Activated CD4-positive, alpha-beta T cell treated with anti-CD3 and anti-CD28 coated beads, Interleukin-2, Interleukin-4, amounts not matched to agents 100 ng/mL and 50 ng/mL, durations not matched to agents 16 hours and 8 hours (primary cell): ENCODE data around the gene GLDN.

Experiments
- DNase-seq: peaks from one replicate; pipeline ENCODE4 v3.0.0-alpha.2; 2020; ENCODE audit warnings: low spot score

Gene GLDN

DNA sequence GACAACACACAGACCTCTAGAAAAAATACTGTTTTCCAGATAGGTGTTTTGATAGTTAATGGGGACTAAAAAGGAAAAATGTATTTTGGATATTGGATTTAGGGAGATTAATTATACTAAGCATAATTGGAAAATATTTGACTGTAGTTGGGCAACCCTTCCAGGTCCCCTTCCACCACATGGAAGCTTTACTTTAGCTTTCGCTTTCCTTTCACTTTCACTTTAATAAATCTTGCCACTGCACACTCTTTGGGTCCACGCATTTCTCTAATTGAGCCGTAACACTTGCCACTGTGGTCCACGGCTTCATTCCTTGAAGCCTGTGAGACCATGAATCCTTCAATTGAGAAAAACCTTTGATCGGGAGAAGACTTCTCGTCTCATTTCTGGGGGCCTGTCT lies 15.5 kb downstream of the GLDN start:
- no peak for DNase-seq

DNA sequence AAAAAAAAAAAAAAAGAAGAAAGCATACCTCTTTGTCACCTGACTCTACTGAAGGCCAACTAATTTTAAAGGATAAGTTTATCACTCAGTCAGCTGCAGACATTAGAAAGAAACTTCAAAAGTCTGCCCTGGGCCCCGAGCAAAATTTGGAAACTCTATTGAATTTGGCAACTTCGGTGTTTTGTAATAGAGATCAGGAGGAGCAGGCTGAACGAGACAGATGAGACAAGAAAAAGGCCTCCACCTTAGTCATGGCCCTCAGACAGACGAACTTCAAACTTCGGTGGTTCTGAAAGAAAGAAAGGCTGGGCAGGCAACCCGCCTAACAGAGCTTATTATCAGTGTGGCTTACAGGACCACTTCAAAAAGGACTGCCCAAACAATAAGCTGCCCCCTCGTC lies 18.5 kb downstream of the GLDN start:
- no peak for DNase-seq

DNA sequence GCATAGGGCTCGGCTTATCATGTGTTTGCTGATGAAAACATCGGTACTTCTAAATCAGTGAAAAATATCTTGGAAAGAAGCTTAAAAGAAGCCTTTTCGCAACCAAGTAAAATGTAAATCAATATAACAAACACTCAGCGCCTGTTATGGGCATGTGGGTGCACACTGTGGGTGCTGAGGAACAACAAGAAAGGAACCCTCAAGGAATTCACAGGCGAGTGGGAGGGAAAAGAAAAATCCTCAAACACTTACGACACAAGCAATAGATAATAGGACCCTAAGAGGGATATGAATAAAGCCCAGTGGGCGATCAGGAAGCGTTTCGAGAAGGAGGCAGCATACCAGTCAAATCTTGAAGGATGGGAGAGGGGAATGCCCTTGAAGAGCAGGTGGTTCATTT lies 21.9 kb downstream of the GLDN start:
- no peak for DNase-seq

DNA sequence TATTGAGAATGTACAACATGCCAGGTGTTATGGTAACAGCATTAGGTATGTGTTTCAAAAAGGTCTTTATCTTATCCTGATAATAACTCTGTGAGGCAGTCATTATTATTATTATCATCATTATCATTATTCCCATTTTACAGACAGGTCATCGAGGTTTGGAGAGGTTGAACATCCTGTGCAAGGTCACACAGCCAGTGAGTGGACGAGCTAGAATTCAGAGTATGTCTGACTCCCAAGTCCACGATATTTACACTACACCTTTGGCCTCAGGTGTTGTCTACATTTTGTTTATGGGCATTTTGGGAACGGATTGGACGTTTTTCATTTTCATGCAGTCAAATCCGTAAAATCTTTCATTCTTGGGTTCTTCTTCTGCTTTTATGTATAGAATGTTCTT lies 24.0 kb downstream of the GLDN start:
- DNase-seq = no peak

DNA sequence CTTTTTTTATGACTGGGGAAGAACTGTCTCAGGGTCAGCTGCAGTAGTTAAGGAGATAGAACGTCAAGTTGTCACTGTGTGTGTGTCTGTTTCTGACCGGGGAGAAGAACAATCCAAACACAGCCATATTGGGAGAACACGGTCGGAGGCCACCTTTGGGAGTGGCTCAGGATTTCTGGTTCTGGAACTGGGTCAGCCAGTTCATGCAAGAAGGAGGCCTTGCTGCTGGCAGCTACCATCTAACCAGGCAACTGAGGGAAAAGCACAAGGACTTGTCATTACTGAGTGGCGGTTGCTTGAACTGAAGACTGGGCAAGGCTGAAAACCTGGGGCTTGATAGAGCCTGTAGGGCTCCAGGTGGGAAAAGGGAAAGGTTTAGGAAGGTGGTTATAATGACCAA lies 24.6 kb downstream of the GLDN start:
- no peak for DNase-seq

DNA sequence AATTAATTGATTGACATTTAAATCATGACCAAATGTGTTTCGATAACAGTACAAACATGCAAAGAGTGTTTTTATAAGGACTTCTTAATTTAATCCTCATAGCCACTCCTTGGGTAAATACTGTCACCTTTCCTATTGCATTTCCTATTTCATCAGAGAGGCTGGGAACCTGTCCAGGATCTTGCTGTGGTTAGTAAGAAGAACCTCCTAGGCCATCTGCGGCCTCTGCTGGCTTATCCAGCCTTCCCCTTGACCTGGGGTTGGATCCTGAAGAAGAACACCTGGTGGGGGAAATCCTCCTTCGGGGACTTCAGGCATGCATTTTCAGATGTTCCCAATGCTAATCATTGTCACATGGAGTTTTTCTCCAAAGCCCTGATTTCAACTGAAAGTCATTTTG lies 25.5 kb downstream of the GLDN start:
- no peak for DNase-seq

DNA sequence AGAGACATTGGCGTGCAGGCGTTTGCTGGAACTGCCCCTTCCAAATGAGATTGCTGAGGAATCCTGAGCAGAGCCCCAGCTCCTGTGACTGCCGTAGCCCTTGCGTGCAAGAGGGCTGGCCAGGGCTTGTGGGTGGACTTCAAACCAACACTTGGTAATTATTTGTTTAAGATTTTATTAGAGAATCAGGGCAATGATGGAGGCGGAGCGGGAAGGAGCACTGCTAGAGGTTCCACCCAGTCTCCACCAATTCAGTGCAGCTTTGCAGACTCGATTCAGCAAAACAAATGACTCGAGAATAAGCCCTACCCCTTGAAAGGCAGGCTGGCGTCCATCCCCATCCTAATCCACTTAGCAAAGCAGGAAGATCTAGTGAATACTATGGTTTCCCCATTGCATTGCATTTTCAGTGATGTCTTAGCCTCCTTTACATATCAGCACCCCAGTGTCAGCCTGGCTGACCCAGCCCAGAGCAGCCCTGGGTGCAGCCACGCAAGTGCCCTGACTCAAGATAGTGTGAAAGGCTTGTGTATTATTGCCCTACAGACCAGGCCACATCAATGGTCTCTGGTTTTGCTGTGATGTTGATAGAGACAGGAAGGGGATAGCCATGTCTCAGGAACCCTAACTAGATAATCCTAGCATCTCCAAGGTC lies 26.0 kb downstream of the GLDN start:
- no peak for DNase-seq

DNA sequence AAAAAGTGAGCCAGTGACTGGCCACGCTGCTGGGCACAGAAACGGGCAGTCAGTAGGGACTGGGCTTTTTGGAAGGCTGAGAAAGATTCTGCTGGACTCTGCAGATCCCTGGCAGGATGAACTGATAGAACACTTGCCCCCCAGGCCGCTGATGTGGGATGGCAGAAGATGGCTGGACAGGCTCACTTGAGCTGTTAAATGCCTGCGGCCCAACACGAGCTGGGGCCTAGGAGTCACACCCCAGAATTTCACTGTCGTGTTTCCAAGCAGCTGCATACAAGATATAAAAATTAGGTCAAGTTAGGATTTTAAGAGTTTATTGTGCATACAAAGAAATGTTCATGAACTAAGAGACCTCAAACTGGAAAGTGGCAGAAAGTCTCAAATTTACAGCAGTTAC lies 26.9 kb downstream of the GLDN start:
- DNase-seq = no peak

DNA sequence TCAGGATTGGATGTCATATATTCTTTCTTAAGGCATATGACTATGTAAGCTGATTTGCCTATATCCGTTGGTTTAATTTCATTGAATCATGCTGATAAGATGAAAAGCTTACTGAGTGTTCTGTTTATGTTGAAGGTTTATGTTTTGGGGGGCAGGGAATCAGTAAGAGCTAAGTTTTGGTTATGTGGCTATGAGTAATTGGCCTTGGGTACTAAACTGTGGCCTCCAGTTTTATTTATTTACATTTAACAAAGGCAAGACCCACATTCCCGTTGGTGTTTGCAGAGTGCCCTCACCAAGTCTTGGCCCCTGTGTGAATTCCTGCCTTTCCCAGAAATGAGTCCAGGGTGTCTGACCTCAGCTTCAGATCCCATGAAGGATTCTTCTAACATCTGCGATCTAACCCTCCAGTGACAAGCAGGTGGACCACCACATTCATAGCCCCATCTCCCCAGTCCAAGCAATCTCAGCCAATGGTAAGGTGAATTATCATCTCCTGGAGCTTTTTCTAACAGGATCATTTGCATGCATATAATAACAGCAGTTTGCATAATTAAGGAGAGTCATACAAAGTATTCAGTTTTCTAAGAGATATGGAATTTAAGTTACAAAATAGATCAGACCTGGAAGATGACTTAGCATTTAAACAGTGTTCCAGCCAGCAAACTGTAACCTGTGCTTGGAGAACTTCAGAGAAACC lies 27.4 kb downstream of the GLDN start:
- no peak for DNase-seq

DNA sequence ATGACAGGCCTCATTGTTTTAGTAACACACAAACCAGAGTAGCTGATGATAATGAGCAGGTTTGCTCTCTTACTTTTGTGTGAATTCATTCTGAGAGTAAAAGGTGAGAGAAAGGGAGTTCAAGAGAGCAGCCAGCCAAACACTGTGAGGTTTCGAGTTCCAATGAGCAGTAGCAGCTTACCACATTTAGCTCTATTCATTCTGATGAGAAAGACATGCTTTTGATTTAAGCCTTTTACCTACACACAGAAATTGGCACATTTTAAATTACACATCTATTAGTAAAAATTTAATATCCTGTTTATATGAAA lies 28.0 kb downstream of the GLDN start:
- DNase-seq = no peak

DNA sequence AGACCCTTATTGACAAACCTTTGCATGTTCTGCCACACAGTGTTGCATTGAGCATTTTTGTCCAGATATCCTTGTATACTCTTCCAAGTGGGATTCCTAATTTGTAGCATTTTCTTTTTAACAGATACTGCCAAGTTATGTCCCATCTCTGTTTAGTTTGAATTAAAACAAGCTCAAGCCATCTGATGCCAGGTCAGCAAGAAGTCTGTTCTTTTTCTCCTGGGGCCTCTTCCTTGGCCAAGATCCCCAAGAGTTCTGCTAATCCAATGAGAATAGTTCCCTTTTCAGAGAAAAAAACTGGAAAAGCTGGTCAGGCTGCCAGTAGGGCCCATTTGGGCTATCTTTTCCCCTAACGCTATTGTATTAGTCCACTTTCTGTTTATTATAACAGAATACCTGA lies 29.8 kb downstream of the GLDN start:
- no peak for DNase-seq

DNA sequence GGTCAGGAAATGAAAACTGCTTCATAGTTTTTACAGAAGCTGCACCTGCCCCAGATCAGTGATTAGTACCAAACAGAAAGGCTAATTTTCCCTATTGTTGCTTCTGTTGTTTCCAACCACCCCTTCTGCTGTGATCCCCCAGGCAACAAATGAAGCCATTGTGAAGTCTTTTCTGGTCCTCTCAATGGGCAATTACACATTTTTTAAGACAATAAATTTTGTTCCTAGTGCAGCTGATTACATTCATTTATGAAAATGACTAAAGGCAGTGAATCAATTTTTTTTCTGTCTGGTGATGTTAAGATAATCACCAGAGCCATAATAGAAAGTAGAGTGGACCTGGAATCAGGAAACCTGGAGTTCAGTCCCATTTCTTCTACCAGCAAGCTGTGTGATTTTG lies 32.7 kb downstream of the GLDN start:
- DNase-seq = no peak

DNA sequence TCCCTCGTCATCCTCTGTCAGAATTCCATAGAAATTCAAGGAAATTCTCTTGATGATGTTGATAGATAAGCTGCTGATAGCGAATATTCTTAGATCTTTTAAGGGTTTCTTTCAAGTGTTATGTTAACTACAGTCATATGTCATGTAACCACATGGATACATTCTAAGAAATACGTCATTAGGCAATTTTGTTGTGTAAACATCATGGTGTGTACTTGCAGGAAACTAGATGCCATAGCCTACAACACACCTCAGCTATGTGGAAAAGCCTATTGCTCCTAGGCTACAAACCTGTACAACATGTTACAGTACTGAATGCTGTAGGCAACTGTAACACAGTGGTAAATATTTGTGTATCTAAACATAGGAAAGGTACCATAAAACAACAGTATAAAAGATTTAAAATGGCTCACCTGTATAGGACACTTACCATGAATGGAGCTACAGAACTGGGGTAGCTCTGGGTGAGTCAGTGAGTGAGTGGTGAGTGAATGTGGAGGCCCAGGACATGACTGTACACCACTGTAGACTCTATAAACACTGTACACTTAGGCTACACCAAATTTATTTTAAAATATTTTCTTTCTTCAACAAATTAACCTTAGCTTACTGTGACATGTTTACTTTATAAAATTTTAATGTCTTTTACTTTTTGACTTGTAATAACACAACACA lies 34.6 kb downstream of the GLDN start:
- no peak for DNase-seq

DNA sequence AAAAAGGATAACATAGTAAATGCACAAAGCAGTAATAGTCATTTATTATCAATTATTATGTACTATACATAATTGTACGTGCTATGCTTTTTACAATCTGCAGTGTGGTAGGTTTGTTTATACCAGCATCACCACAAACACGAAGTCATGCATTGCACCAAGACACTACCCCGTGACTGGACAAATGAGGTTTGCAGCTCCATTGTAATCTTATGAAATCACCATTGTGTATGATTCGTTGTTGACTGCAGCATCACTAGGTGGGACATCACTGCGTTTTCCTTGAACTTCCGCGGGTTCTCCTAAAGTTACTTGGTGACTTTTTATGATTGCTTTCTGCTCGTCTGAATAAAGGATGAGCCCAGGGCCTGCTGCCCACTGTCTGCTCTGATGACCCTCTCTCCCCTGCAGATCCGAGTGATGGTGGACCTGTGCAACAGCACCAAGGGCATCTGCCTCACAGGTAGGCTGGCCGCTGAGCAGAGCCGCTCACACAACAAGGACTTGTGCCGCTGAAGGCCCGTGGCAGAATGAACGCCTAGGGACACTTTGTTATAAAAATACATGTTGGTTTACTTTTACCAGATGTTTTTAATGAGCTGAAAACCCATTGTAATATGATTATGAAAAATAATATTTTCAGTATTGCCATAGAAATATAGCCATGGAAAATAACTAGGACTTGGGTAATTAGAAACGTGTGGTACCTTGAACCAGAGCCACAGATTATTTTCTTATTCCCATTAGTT lies 35.8 kb downstream of the GLDN start:
- DNase-seq = no peak

DNA sequence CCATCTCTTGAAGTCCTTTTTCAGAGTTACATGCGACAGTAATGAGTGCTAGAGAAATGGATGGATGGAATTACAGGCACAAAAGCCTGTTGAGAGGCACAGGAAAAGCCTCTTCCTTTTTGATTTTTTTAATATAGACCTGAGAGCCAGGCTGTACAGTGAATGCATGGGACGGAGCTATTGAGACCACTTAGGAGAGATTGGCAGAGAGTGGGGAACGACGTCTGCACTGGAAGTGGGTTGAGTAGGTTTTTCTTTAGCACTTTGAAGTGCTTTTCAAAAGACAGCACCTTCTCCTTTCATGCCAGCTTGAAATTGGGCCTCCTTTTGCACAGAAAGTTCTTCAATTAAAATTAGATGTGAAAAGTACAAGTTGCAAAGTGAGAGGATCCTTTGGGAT lies 37.0 kb downstream of the GLDN start:
- DNase-seq = no peak

DNA sequence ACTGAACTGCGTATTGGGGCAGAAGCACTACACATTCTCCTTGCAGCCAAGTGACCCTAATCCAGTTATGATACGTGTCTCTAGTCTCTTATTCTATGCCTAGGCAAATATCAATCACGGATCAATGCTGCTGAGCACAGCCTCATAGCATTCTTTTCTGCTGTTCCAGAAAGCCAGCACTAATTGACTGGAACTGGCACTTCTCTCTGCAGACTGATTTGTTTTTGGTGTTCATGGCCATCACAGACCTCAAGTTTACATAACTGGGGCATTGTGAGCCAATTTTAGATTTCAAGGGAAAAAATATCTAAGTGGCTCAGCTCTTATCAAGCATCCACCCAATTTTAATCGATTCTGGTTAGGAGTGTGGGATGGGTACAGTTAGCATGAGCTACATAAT lies 37.9 kb downstream of the GLDN start:
- DNase-seq = no peak

DNA sequence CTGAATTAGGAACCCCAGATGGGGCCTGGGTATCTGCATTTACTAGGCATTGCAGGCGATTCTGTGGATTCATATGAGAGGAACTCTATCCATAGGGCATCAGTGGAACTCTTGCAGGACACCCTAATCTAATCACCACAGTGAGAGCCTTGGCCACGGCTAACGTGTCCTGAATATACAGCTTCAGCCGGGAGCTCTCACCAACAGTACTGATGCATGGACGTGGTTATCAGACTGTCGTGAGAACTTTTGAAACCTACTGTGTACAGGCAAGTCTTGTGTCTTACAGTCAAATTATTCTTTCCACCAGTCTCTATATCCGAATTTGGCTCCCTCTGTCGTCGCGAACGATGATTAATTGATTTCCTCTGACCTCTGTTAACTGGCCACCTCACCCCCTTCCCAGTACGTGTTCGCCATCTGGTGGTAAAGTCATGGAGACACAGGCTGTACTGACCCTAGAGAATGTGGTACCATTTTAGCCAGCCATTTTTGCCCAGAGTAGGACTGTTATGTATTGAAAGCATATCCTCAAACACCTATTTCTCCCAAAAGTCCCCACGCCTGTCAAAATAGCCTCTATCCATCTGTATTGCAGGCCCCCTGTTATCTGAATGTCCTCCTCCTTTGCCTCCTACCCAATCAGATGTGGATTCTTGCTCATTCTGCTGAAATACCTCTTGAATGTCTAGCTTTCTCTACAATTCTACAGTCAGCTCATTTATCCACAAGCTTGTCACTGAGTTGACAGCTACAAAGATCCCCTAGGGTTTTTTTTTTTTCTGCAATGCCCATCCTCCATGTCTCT lies 39.7 kb downstream of the GLDN start:
- DNase-seq = peak; percentile 69

DNA sequence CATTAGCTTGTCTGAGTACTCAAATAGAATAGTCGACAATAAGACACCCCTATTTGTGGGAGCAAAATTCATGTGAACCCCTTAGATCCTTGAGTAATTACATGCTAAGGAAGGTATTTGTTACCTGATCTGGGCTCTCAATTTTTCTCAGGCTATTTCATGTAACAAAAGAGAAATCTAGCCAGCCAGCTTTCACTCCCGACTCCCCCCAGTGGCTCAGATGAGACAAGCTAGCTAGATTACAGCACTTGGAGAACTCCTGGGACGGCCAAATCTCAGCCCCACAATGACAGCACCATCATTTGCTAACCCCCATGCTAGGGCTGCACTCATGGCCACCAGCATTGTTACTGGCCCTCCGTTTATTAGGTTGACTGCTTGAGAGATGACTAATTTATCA lies 41.3 kb downstream of the GLDN start:
- peak; percentile 15 for DNase-seq

DNA sequence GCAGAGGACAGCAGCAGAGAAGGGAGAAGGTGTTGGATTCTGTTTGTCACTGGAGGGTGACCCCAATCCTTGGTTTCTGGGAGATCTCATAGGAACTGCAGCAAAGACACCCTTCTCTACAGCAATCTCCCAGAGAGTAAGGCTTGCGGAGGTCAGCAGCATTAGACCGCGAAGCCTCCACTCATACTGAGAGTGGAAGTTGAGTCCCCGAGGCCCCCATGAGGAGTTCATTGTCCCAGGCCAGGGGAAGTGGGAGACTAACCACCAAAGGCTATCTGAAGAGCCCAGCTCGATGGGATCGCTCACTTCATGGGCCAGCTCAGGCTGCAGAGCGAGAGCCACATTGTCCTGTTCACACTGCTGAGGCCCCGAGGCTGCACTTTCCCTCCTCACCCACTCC lies 44.6 kb downstream of the GLDN start:
- DNase-seq = no peak

DNA sequence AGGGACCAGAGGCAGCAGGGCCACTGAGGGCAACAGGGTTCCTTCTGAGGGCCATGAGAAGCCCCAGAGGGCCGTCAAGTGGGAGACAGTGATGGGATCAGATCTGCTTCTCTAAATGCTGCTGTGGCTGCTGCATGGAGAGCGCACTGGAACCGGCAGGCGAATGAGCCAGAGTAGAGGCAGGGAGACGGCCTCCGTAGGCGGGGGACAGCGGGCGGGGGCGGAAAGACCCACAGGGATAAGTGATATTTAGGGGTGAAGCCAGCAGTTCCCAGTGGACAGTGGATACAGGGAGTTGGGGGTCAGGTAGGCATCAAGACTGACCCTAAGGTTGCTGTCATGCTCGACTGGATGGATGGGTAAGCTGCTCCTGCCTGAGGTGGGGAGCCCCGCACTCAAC lies 45.0 kb downstream of the GLDN start:
- DNase-seq = no peak

DNA sequence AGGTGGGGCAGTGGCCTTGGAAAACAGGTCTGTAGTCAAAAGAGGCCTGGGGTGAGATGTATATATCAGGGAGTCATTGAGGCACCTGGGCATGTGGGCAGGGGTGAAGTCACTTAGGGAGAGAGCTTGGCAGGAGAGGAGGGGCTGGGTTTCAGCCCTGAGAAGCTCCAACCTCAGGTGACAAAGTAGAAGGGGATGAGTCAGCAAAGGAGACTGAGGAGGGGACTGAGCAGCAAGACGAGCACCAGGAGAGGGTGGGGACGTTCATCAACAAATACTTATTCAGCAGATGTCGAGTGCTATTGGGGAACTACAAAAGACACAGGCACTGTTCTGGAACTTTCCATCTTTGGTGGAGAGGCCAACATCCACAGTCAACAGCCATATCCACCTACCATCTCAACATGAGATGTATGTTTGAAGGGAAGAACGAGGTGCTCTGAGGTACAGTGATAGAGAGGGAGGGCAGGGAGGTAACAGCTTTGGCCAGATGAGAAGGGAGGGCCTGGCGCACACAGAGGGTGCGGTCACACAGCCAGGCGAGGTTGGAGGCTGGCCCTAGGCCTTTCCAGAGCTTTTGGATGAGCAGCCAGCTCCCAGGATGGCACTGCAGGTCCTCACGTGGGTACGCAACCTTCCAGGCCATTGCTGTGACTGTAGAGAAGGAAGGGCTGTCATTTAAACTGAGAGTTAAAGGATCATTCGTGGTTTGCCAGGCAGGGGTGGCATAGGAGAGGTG lies 45.7 kb downstream of the GLDN start:
- DNase-seq = no peak

DNA sequence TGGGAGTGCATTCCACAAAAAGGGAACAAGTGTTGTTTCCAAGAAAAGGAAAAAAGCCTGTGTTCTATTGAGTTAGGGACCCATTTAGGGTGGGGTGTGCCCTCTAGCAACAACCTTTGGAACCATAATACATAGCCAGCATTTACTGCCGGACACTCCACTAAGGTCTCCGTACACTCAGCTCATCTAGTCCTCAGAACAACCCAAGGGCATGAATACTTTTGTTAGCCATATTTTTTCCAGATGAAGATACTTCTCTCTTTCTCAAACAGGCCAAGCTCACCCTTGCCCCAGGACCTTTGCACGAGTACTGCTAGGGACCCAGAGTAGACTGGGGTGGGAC lies 46.2 kb downstream of the GLDN start:
- no peak for DNase-seq
